ENCODE measurements around the gene PTX3. TPM values are rescaled to one million over a fixed set of nuclear protein-coding genes. Genes with fewer than 3 reads are reported as not detected.
A peak's percentile ranks its signal among the peaks of the same experiment; 100 is the strongest.

The PTX3 gene
- total and polyA plus RNA-seq, 2 of the 13 experiments (the other 11 are each of a cell fraction or from before 2014, with no cell fraction given) = not detected

GRCh38 chr3:157441102-157441624 is 4.5 kb downstream of the PTX3 start:
- ChIA-PET CTCF (ENCODE audit: low intra/inter-chr PET ratio, low total read pairs) (no interaction called here), POLR2A (no interaction called here)
- intact Hi-C loops (cut with micrococcal nuclease; ENCODE audit: unreplicated experiment) (no loop called here), in situ Hi-C loops (cut with HindIII; ENCODE audit: extremely low pct_ligation_motif_present, low pct_unique_long_range_greater_than_20kb) (no loop called here)
- Histone ChIP-seq H3K4me3 (replicated peaks in 1 of 3; ENCODE audit: insufficient read depth in 1 of 3, low read depth in 2 of 3, low read length in 3 of 3) (no peak overlapping the region), H2AFZ (ENCODE audit: low read length) (no peak overlapping the region), H3K36me3 (replicated peaks in 1 of 2; ENCODE audit: control insufficient read depth in 1 of 2, insufficient read depth in 2 of 2, low read length in 2 of 2) (no peaks in the 10 kb centered on the region), H3K27ac (ENCODE audit: extremely low read length, insufficient read depth, low read length) (no peak overlapping the region), H3K9me3 (ENCODE audit: low read length) (no peaks in the 10 kb centered on the region), H3K9ac (ENCODE audit: insufficient read depth, low read depth, low read length) (no peak overlapping the region), H3K27me3 (ENCODE audit: control insufficient read depth in 1 of 2, insufficient read depth in 2 of 2, low read length in 2 of 2) (peaks cover 4 to 26% of the 10 kb centered on the region in 2 experiments; a peak in 4 of 5 replicates), H4K20me1 (ENCODE audit: insufficient read depth, low read length) (no peaks in the 10 kb centered on the region), H3K4me1 (ENCODE audit: insufficient read depth, low read length) (peaks cover 15% of the 10 kb centered on the region; the same call in 1 of the 2 replicates), H3K4me2 (ENCODE audit: low read depth, low read length) (no peak overlapping the region), H3K79me2 (ENCODE audit: insufficient read depth, low read length) (no peaks in the 10 kb centered on the region)
- whole genome bisulfite sequencing (ENCODE audit: low lambda C conversion rate) = 2% methylated on average over 2 of the region's 2 CpGs
- FAIRE-seq (no peak), DNase-seq (ENCODE audit: low spot score) (no peak), ATAC-seq (no peak)
- BruUV-seq (replicated peaks) = no TSS peak
- peak; percentile 86 to 92 for TF ChIP-seq MAFK (conservative IDR thresholded peaks at IDR 0.05 in 1 of 2, IDR thresholded peaks at IDR 0.05 in 1 of 2; ENCODE audit: low read length in 2 of 2)
- TF ChIP-seq RNF2 (conservative IDR thresholded peaks at IDR 0.05; ENCODE audit: low read depth) = no peak
- peak; percentile 91 for TF ChIP-seq MAFF (IDR thresholded peaks at IDR 0.05; ENCODE audit: low read depth, low read length)

- Histone ChIP-seq H2AFZ (ENCODE audit: low read length) (no peak overlapping the region), H3K4me1 (ENCODE audit: insufficient read depth, low read length) (peaks cover 6% of the 10 kb centered on the region; the same call in 1 of the 2 replicates), H4K20me1 (ENCODE audit: insufficient read depth, low read length) (no peaks in the 10 kb centered on the region), H3K4me3 (replicated peaks in 1 of 3; ENCODE audit: insufficient read depth in 1 of 3, low read depth in 2 of 3, low read length in 3 of 3) (no peak overlapping the region), H3K27ac (ENCODE audit: extremely low read length, insufficient read depth, low read length) (no peak overlapping the region), H3K27me3 (ENCODE audit: control insufficient read depth in 1 of 2, insufficient read depth in 2 of 2, low read length in 2 of 2) (peaks cover 2 to 10% of the 10 kb centered on the region in 2 experiments; a peak in 3 of 5 replicates), H3K9ac (ENCODE audit: insufficient read depth, low read depth, low read length) (no peak overlapping the region), H3K36me3 (replicated peaks in 1 of 2; ENCODE audit: control insufficient read depth in 1 of 2, insufficient read depth in 2 of 2, low read length in 2 of 2) (no peaks in the 10 kb centered on the region), H3K9me3 (ENCODE audit: low read length) (no peaks in the 10 kb centered on the region), H3K4me2 (ENCODE audit: low read depth, low read length) (no peak overlapping the region), H3K79me2 (ENCODE audit: insufficient read depth, low read length) (no peaks in the 10 kb centered on the region)
- intact Hi-C loops (cut with micrococcal nuclease; ENCODE audit: unreplicated experiment) = no loop called here
- no TSS peak for BruUV-seq (replicated peaks)
- in situ Hi-C loops (cut with HindIII; ENCODE audit: extremely low pct_ligation_motif_present, low pct_unique_long_range_greater_than_20kb) = no loop called here
- DNase-seq (ENCODE audit: low spot score) = no peak
- ChIA-PET CTCF (ENCODE audit: low intra/inter-chr PET ratio, low total read pairs) (no interaction called here), POLR2A (no interaction called here)
- ATAC-seq = no peak
- FAIRE-seq = no peak
- WGBS (ENCODE audit: low lambda C conversion rate) = 4% methylated on average over 2 of the region's 2 CpGs
- TF ChIP-seq TEAD2 (CRISPR knock-in tag; IDR thresholded peaks at IDR 0.05) (no peak), ZNF34 (CRISPR knock-in tag; IDR thresholded peaks at IDR 0.05; ENCODE audit: borderline replicate concordance) (no peak), SUZ12 (IDR thresholded peaks at IDR 0.05; ENCODE audit: low read depth, low read length) (no peak), ZBTB8A (CRISPR knock-in tag; IDR thresholded peaks at IDR 0.05; ENCODE audit: borderline replicate concordance, low read depth) (no peak), USF2 (IDR thresholded peaks at IDR 0.05; ENCODE audit: low read depth, low read length) (no peak), USF2 (CRISPR knock-in tag; IDR thresholded peaks at IDR 0.05; ENCODE audit: borderline replicate concordance) (no peak), GABPA (IDR thresholded peaks at IDR 0.05; ENCODE audit: low read depth, low read length) (no peak), GABPA (CRISPR knock-in tag; IDR thresholded peaks at IDR 0.05; ENCODE audit: low read depth) (no peak), ZNF142 (CRISPR knock-in tag; IDR thresholded peaks at IDR 0.05) (no peak)
Observed at GRCh38 chr3:157442729-157443128, 6.1 kb downstream of the PTX3 start.
